Adrenal gland (tissue), 5 donors: ENCODE data around the gene KRT8.

Experiments
- POLR2A ChIP-seq, 2 donors: fragments of 450-650 bp; IDR thresholded peaks; one replicate each; pipeline ENCODE4 v1.6.1; 2017; ENCODE audit warnings: antibody characterized with exemption in 2 of 2, mild to moderate bottlenecking in 2 of 2, moderate library complexity in 1 of 2
- TF ChIP-seq, protein P1 (sequence below), 6 experiments: fragments of 450-650 bp in 4 of 6; fragments of 200-600 bp in 2 of 6; sonication (generic) in 1 of 6; IDR thresholded peaks; 1 replicate in 5 of 6; 2 replicates in 1 of 6; pipeline versions ENCODE4 v1.5.1 to v1.8.0; 2016 to 2021; ENCODE audit warnings: antibody characterized with exemption in 6 of 6, mild to moderate bottlenecking in 2 of 6, moderate library complexity in 1 of 6
- donor health status: DM: no; HTN: no; CAD: no.

DNA sequence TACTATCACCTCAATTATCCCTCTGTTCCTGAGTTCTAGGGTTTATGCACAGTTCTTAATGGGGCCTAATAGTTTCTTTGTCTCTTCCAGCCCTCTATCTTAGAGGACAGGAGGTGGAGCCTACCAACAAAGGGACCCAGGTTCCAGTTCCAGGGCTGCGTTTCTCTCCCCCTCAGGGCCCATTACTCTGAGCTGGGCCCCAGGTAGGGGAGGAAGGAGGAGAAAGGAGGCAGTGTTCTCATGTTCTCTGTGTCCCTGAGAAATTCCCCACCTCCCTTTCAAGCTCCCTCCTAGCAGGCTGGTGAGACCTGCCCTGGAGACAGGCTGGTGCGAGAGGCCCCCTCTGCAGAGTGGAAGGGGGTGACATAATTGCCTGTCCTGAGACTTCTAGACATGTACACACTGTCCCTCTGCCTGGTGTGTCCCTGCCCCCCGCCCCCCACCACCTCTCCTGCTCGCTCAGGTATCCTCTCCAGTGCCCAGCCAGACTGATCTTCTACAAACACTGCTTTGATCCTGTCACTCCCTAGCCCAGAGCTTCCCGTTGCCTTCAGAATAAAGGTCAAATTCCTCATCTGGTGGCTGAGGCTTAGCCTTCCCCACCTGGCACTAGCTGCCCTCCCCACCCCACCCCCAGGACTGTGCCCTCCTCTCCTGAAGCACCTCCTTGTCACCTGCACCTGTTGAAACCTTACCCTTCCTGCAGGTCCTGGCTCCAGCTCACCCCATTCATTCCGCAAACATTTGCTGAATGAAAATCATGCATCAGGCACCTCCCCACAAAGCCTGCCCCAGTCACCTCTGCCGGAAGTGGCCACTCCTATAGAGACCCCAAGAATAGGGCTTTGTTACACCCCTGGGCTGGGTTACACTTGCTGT, 21.1 kb upstream of the KRT8 start:
- TF ChIP-seq, protein P1, sequence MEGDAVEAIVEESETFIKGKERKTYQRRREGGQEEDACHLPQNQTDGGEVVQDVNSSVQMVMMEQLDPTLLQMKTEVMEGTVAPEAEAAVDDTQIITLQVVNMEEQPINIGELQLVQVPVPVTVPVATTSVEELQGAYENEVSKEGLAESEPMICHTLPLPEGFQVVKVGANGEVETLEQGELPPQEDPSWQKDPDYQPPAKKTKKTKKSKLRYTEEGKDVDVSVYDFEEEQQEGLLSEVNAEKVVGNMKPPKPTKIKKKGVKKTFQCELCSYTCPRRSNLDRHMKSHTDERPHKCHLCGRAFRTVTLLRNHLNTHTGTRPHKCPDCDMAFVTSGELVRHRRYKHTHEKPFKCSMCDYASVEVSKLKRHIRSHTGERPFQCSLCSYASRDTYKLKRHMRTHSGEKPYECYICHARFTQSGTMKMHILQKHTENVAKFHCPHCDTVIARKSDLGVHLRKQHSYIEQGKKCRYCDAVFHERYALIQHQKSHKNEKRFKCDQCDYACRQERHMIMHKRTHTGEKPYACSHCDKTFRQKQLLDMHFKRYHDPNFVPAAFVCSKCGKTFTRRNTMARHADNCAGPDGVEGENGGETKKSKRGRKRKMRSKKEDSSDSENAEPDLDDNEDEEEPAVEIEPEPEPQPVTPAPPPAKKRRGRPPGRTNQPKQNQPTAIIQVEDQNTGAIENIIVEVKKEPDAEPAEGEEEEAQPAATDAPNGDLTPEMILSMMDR (IDR thresholded peaks at IDR 0.05): no peak
- TF ChIP-seq POLR2A (IDR thresholded peaks at IDR 0.05): no peak
